HG02642 (cell line): ENCODE results near the gene WNK1.
"Not testable (repeated sequence)": the region's sequence is repeated elsewhere in the genome, so short reads cannot be mapped to it uniquely, and the experiment has no call there.

Experiments
- ATAC-seq: cut with Tn5 transposase; IDR thresholded peaks from one replicate; pipeline ENCODE4 v1.9.1; 2021; ENCODE audit warnings: mild to moderate bottlenecking; ENCODE audit not compliant: unreplicated experiment, poor library complexity

Gene WNK1

DNA sequence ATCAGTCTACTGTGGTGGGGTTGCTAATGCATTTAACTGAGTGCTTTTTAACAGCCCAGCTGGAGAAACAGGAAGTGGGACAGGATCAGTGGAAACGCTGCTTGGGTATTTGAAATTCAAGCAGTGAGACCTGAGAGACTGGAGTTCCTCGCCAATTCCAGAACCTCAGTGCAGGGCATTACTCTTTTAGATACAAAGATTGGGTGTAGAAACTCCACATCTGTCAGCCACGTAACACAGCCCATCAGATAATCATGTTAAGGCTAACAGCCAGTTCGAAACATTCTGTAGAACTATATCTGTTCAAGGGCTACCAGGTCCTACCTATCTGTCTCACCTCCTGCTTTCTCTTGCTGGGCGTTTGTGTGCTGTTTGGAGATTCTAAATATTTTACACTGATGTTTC lies 151.6 kb downstream of the WNK1 start:
- ATAC-seq = no peak

DNA sequence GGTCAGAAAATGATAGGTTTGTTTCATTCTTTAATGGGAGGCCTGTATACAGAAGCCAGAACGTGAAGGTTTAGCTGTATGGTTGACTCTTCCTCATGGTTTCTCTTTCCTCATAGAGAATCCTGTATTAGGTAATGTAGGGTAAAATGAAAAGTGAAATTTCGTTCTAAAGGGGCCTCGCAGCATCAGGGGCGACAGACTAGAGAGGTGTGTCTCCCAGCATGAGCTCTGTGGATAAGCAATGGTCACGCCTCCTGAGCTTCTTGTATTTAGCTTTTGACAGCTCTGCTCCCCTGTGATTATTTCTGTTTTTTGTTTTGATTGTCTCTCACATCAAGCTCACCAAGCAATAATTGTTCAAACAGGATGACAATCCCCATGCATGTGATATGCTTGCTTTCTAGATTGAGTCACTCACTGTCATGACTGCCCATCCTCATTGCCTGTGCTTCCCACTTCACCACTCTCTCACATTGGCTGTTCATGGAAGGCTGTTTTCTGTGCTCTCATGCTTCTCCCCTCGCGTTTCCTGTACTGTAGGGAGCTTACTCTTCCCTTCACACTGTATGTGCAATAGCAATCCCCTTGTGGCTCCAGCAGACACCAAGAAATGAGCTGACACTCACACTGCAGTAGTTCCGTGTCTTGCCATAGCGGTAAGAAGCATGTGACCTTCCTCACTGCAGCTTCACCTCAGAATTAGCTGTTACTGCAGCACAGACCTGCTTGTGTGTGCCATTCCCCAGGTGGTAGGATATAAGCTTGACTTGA lies 153.1 kb downstream of the WNK1 start:
- no peak for ATAC-seq

DNA sequence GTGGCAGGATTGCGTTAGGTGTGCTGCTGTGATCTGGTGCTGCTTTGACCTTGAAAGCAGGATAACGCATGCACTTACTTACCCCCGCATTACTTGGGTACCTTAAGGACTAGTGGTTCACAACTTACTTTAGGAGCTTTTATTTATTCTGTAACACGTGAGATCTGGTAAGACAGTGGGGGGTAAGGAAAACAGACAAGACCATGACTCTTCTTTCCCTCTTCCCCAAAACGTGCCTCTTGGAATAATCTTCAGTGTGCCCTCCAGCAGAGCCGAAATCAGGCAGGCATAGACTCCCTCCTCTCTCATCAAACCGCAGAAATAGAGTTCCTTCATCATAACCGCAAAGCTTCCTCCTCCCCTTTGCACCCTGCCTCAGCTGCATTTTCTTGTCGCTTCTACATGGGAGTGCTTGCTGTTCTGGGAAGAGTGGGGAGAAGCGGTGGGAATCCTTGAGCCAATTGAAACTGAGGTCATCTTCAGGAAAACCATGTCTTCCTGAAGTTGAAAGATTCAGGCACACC lies 153.7 kb downstream of the WNK1 start:
- ATAC-seq = no peak

DNA sequence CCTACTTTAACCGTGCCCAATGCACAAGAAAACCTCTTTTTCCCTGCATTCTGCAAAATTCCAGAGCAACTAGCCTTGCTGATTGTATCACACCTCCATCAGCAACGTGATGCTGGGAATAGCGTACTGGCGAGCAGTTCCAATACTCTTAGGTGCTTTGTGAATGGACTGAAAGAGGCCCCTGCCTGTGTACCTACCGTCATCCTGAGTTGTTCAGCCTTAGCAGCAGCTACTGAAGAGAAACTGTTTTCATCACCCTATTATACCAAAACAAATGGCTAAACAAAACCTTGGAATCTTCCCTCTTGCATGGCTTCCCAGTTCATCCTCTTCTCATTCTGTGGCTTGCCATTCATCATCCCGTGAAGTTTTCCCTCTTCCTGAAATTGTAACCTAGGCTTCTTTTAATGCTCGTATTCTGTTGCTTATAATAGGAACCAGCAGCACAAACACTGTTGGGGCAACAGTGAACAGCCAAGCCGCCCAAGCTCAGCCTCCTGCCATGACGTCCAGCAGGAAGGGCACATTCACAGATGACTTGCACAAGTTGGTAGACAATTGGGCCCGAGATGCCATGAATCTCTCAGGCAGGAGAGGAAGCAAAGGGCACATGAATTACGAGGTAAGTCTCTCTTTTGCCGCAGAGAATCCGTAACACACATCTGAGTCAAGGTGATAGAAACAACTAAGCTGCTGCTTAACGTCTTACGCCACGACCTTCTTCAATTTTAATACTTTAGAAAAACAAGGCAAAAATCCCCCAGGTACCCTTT lies 155.2 kb downstream of the WNK1 start:
- ATAC-seq = no peak

DNA sequence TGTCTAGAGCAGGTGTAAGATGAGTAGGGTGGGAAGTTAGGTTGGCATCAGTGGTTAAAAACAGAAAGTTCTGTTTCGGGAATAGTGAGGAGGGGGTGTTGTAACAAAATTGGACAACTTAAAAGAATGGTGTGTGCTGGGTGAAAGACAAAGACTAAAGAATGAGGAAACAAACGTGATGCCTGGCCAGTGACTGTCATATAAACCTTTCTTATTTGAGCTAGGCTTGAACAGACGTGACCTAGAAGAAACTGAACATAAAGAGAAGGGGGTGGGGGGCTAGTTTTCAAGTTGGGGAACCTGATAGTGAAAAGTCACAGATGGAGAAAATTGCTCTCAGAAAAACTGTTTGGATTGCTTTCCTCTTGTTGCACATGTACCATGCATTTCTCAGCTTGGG lies 157.5 kb downstream of the WNK1 start:
- no peak for ATAC-seq

DNA sequence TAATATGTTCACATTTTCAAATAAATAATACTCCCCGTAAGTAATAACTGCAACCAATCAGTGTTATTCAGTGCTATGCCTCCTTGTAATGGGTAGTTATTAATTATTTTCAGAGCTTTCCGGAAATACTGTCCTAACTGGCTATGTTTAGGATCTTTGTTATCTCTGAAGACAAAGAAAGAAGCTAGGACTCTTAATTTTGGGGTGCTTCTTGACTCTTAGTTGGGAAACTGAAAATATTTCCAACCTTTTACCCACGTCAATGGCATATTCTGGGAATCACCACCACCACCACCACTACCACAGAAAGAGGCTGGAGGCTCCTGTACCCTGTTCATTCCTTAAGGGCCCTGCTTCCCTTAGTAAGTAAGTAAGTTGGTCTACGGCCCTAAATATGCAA lies 158.0 kb downstream of the WNK1 start:
- ATAC-seq = no peak

DNA sequence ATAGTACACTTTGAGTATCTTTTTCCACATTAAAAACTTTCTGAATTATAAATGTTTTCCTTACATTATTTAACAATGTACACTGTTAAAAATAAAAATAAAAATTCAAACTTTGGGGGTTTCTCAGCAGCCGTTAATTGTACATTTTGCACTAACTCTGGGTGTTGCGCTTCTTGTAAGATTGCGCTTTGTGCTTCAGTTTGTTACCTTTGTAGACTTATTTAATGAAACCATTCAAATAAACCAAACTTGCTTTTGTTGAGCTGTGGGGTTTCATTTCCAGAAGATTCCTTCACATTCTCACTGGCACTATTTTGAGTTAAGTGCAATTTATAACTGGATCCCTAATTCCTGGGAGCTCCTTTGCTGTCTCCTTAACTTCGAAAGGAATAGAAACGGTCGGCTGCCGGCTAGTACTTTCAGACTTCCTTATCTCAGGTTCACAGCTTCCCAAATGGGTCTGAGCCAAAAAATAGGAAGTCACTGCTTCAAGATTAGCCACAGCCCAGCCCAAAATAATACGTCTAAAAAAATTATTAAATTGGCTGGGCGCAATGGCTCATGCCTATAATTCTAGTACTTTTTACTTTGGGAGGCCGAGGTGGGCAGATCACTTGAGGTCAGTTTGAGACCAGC lies 158.9 kb downstream of the WNK1 start:
- ATAC-seq = no peak

DNA sequence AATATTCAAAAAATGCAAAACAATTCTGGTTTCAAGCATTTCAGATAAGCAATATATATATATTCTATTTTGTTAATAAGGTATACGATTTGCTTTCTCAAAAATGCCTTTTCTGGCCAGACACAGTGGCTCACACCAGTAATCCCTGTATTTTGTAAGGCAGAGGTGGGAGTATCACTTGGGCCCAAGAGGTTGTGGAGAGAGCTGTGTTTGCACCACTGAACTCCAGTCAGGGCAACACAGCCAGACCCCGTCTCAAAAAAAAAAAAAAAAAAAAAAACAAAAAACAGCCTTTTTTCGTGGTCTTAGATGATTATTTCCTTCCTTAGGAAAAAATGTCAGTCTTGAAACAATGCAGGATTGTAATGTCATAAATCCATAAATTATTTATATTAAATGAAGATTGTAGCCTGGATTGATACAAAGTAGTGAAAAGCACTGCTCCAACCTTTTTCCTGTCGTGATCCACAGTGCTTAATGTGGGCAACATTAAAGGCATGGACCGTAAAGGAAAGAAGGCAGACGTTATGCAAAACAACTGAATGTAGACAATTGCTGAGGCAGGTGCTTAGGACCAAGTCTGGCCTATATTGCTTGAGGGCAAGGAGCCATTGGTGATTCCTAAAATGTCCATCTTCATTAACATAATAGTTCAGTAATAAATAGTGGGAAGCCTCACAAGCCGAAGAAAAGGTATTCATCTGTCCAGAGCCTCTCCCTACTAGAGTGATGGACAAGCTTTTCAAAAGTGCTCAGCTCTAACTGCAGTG lies 160.3 kb downstream of the WNK1 start:
- no peak for ATAC-seq

DNA sequence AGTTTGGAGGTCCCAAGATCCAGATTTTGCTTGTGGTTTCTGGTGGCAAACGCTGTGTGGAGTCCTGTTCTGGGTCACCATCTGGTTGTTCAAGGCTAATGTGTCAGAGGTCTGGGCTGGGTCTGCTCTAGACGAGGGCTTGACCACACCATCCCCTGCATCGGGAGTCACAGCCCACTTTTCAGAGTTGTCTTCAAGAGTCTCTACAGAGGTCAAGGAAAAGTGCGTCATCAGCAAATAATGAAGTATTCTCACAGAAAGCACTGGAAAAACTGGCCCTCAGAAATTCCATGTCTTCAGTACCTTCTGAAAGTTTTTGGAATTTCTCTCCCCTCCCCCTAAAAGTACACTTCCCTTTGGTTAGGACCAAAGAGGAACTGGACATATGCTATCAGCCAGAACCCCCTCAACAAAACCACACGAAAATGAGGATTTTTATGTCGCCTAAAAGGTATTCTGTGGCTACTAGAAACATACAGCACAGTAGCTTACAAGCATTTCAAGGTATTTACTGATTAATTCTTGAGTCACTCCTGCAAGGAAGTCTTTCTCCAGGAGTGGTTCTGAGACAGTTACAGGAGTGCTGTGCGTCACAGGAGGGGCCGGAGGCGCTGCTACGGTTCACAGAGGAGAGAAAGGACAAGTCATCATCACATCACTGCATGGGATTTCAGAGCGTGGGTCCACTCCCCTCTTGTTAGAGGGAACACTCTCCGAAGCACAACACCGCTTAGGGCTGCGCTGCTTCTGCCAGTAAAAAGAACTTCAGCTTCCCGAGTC lies 161.7 kb downstream of the WNK1 start:
- no peak for ATAC-seq

DNA sequence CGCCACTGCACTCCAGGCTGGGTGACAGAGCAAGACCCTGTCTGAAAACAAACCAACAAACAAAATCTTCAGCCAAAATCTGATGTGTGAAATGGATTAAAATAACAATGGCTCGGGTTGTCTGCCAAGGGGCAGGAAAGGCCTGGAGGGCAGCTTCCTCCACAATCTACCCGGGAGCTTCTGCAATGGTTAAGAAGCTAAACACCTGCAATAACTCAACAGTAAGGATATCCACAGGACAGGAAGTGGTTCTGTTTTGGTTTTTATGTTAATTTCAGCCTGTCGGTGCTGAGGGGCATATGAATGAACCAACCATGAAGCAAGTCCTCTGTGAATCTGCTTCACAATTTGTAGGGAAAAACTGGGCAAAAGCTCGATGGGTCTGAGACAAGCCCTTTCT lies 162.7 kb downstream of the WNK1 start:
- ATAC-seq = no peak

DNA sequence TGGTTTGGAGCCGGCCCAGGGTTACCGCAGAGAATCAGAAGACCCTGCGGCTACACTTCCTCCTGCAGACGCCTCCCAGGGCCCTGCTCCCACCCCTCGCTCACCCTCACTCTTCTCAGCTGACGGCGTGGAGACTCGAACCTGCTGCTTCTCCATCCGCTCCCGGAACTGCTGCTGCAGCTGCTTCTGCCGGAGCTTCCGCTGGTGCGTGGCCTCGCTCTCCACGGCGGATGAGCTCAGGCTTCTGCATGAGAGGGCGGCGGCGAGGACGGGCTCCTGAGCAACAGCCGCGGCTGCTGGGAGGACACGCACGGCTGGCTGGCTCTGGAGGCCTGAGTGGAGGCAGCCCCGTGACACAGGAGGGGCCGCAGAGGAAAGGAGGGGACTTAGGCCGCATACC lies 163.9 kb downstream of the WNK1 start:
- ATAC-seq = no peak

DNA sequence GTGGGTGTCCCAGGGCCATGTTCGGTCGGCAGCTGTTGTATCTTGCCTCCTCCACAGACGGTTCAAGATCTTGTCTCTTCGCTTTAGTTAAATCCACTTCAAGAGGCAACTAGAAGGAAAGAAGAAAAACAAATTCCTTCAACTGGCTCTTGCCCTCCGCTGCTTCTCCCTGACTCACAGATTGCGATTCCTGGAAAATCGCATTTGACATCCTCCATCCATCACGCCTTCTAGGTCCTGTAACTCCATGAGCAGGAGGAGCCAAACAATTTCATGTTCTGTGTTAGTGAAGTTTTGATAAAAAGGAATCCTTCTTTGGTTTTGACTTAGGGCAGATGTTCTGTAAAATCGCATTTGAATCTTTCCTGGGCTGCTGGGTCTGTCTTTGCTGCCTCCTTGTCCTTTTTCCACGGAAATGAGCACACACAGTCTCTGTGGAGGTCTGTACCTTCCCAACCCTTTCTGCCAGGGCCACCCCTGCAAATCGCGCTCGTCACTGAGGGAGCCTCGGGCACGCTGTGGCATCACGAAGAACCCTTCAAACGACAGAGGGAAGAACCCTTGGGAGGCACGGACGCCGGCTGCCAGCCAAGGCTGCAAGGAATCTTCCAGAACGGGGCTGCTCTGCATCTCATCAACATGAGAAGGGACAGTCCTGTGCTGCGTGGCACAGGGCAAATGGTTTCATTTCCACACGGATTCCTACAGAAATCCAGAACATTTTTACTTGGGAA lies 164.5 kb downstream of the WNK1 start:
- ATAC-seq = no peak

DNA sequence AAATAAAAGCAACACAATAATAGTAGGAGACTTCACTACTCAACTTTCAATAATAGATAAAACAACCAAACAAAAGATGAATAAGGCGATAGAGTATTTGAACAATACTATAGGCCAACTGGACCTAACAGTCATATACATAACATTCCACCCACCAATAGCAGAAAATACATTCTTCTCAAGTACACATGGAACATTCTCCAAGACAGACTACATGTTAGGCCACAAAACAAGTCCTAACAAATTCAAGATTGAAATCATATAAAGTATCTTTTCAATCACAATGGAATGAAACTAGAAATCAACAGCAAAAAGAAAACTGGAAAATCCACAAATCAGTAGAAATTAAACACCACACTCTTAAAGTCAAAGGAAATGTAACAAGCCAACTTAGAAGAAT lies 168.3 kb downstream of the WNK1 start:
- ATAC-seq = no peak

DNA sequence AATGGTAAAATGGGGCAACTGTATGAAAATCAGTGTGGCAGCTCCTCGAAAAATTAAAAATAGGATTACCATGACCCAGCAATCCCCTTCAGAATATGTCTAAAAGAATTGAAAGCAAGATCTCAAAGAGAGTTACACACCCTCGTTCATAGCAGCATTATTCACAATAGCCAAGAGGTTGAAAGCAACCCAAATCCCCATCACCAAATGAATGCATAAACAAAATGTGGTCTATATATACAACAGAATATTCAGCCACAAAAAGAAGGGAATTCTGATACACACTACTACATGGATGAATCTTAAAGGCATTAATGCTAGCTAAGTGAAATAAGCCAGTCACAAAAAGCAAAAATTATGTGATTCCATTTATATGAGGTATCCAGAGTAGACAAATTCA lies 169.9 kb downstream of the WNK1 start:
- no peak for ATAC-seq

DNA sequence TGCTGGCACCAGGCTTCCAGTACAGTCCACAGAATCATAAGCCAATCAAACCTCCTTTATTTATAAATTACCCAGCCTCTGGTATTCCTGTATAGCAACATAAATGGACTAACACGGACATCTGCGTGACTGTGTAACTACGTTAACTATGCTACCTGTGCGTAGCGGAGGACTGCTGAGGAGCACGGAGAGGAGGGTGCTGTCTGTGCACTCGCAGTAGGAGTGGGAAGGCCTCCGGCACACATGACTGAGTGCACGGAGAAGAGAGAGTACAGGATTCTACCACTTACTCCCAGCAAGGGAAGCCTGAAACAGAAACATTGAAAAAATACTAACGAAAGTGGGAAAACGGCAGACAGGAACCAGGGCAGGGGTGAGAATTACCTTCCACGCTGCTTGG lies 174.3 kb downstream of the WNK1 start:
- no peak for ATAC-seq

DNA sequence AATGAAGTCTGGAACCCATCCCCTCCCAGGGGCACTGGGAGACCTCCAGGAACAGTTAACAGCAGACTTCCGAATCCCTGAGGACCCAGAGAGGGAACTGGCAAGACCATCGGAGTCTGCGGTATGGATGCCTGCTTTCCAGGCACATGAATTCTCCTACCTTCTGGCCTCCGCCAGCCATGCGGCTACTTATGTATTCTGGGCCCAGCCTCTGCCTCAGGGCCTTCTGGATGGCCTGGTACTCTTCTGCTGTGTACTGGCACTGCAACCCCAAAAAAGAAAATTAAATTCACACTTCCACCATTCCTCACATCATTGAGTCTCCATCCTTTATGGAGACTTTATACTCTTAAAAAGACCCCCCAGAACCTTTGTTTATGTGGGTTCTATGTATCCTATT lies 178.7 kb downstream of the WNK1 start:
- ATAC-seq = no peak

DNA sequence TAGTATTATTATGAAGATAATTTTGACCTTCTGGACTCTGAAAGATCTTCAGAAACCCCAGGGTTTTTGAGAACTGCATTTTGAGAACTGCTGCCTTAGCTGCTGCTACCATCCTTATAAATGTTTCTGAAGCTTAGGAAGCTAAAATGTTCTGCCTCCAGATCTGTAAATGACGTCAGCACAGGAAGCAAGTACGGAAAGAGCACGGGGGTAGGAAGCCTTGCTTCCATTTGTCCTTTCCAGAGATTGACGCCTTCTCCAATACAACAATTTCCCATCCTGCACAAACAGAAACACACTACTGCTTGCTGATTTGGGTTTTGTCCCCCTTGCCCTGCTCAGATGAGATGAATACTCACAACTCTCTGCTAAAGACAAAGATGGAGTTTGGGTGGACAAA lies 179.2 kb downstream of the WNK1 start:
- no peak for ATAC-seq

DNA sequence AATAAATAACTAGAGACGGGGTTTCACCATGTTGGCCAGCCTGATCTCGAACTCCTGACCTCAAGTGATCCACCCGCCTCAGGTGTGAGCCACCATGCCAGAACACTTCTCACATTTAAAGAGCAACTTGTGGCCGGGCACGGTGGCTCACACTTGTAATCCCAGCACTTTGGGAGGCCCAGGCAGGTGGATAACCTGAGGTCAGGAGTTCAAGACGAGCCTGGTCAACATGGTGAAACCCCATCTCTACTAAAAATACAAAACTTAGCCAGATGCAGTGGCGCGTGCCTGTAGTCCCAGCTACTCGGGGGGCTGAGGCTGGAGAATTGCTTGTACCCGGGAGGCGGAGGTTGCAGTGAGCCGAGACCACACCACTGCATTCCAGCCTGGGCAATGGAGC lies 183.5 kb downstream of the WNK1 start:
- ATAC-seq = not testable (repeated sequence)
